Activated T-helper 1 cell treated with anti-CD3 and anti-CD28 coated beads, Interleukin-12 subunit alpha, Interleukin-12 subunit beta, Interleukin-2, Interleukin-4 antibody, amounts not matched to agents 30 ng/mL and 10 ng/mL and 1 ng/mL, durations not matched to agents 14 hours and 24 hours and 36 hours (primary cell): ENCODE results near the gene DDAH2. TPM values are rescaled to one million over a fixed set of nuclear protein-coding genes. Genes with fewer than 3 reads are reported as not detected.

Experiments
- DNase-seq: peaks from one replicate; pipeline ENCODE4 v3.0.0; 2021; ENCODE audit warnings: low spot score
- H3K27ac Mint-ChIP-seq: one replicate; pipeline ENCODE4 v1.8.0; 2021; ENCODE audit warnings: mild to moderate bottlenecking, mixed read lengths
- H3K27me3 Mint-ChIP-seq: one replicate; pipeline ENCODE4 v1.8.0; 2022; ENCODE audit warnings: mild to moderate bottlenecking, moderate library complexity, mixed read lengths; ENCODE audit not compliant: insufficient read depth
- H3K36me3 Mint-ChIP-seq: one replicate; pipeline ENCODE4 v1.8.0; 2021; ENCODE audit warnings: low read depth, mixed read lengths
- H3K4me1 Mint-ChIP-seq: one replicate; pipeline ENCODE4 v1.8.0; 2021; ENCODE audit warnings: low read depth, mixed read lengths
- H3K4me3 Mint-ChIP-seq: one replicate; pipeline ENCODE4 v1.8.0; 2021; ENCODE audit warnings: mild to moderate bottlenecking, moderate library complexity, mixed read lengths
- H3K9me3 Mint-ChIP-seq: one replicate; pipeline ENCODE4 v1.8.0; 2021; ENCODE audit warnings: mixed read lengths
- intact Hi-C: fragments of 100-400 bp; cut with micrococcal nuclease; formaldehyde crosslinking; loops from one replicate; pipeline ENCODE4 v1.15.1; 2024
- total RNA-seq: library from RNA; stranded (reverse); gene quantifications from 2 replicates; pipeline ENCODE4 v1.2.3, GENCODE V29; 2022

The DDAH2 gene
- total RNA-seq, 1 donor from 2014 or later: 4.9 TPM

DNA sequence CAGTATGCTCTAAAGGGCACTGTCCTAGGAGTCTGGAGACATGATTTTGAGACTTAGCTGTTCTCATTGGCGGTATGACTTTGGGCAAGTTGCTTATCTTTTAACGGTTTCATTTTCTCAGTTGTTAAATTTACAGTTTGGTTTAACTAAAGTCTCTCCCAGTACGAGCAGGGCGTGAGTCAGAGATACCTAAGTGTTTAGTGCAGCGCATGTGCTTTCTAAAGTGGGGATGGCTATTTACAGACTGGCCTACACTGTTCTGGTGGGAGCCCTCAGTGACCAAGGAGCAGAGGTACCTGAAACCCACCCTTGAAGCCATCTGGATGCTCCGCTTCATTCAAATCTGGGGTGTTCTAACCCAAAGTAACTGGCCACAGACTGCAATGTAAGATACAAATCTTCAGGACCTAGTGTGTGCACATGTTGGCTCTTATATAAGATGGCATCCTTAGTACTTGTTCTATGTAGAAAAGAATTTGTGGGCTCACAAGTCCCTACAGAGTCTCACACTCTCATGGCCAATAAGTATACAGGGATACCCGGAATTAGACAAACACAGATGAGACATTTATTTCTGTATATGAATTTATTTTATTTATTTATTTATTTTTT lies 21.4 kb upstream of the DDAH2 start:
- Mint-ChIP-seq H3K27me3 (no peaks in the 10 kb centered on the region), H3K36me3 (peaks cover 18% of the 10 kb centered on the region), H3K27ac (no peak overlapping the region)

GRCh38 chr6:31749301-31750036 lies 20.4 kb upstream of the DDAH2 start:
- Mint-ChIP-seq H3K4me3 (no peak overlapping the region), H3K27ac (no peak overlapping the region), H3K4me1 (peaks cover 6% of the 10 kb centered on the region), H3K27me3 (no peaks in the 10 kb centered on the region), H3K9me3 (no peaks in the 10 kb centered on the region), H3K36me3 (peaks cover 23% of the 10 kb centered on the region)
- no peak for DNase-seq
- intact Hi-C loops: no loop called here

More for the DNA sequence above, 21.4 kb upstream of the DDAH2 start:
- no peak for DNase-seq
- intact Hi-C loops: no loop called here
- H3K9me3 Mint-ChIP-seq: no peaks in the 10 kb centered on the region
- no peak overlapping the region for H3K4me3 Mint-ChIP-seq
- H3K4me1 Mint-ChIP-seq: peaks cover 5% of the 10 kb centered on the region

DNA sequence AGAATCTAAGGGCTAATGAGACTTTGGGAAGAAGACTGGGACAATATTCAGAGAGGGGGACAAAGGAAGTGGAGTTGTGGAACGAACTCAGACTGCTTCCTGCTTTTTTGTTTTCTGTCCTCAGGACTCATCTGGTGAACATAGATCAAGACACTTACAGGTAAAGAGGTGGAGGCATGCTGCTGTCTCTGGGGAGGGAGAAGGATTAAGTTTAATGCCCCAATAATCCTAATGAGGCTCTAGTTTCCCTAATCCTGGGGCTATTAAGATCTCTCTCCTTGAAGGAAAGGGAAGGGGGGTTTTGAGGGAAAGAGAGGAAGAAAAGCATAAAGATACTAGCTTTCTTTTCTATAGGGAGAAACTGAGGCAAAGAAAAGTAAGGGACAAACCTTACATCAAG lies 15.3 kb upstream of the DDAH2 start:
- peaks cover 32% of the 10 kb centered on the region for H3K4me1 Mint-ChIP-seq
- no peak for DNase-seq
- H3K27ac Mint-ChIP-seq: peak overlapping the region; percentile 57
- peaks cover 35% of the 10 kb centered on the region for H3K36me3 Mint-ChIP-seq
- H3K4me3 Mint-ChIP-seq: no peak overlapping the region
- intact Hi-C loops: no loop called here
- no peaks in the 10 kb centered on the region for H3K27me3 Mint-ChIP-seq
- no peaks in the 10 kb centered on the region for H3K9me3 Mint-ChIP-seq

DNA sequence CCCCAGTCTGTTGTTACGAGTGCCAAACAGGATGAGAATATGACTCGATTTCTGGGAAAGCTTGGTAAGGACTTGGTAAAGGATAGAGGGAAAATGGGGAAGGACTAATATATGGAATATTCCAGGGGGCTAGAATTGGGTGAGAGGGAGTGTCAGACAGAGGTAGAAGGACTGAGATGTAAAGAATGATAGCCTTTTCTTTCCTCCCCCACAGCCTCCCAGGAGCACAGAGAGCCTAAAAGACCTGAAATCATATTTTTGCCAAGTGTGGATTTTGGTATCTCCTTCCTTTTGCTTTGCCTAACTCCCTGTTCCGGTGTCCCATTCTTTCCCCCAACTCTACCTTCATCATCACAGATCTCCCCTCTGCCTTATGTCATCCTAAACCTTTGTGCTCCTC lies 13.8 kb upstream of the DDAH2 start:
- Mint-ChIP-seq H3K4me3 (peak overlapping the region; percentile 13), H3K4me1 (peaks cover 47% of the 10 kb centered on the region), H3K9me3 (no peaks in the 10 kb centered on the region), H3K27me3 (no peaks in the 10 kb centered on the region), H3K27ac (no peak overlapping the region), H3K36me3 (peaks cover 32% of the 10 kb centered on the region)
- DNase-seq: no peak
- intact Hi-C loops: no loop called here

- intact Hi-C loops: no loop called here
- peaks cover 29% of the 10 kb centered on the region for H3K36me3 Mint-ChIP-seq
- no peak overlapping the region for H3K27ac Mint-ChIP-seq
- no peaks in the 10 kb centered on the region for H3K27me3 Mint-ChIP-seq
- DNase-seq: no peak
- H3K9me3 Mint-ChIP-seq: no peaks in the 10 kb centered on the region
- H3K4me1 Mint-ChIP-seq: peaks cover 58% of the 10 kb centered on the region
- H3K4me3 Mint-ChIP-seq: peak overlapping the region; percentile 90
Observed at GRCh38 chr6:31741815-31742214, 12.7 kb upstream of the DDAH2 start.

DNA sequence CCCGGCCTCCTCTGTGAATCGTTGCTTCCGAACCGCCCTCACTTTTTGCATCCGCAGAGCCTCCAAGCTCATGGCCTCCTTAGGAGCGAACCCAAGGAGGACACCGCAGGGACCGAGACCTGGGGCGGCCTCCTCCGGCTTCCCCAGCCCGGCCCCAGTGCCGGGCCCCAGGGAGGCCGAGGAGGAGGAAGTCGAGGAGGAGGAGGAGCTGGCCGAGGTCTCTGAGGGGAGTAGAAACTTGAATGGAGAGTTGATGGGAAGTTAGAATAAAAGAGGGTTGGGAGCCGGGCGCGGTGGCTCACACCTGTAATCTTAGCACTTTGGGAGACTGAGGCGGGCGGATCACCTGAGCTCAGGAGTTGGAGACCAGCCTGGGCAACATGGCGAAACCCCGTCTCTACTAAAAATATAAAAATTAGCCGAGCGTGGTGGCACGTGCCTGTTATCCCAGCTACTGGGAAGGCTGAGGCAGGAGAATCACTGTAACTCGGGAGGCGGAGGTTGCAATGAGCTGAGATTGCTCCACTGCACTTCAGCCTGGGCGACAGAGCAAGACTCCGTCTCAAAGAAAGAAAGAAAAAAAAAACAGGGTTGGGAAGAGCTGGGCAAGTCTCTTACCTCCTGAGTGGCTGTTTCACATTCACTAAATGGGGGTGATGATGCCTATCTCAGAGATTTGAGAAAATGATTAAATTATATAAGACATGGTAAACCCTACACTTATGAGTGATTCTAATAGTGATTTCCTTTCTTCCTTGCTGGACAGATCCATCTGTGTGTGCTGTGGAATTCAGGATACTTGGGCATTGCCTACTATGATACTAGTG lies 11.5 kb upstream of the DDAH2 start:
- Mint-ChIP-seq H3K9me3 (no peaks in the 10 kb centered on the region), H3K36me3 (peaks cover 30% of the 10 kb centered on the region), H3K27me3 (peaks cover 3% of the 10 kb centered on the region), H3K4me3 (peak overlapping the region; percentile 90), H3K4me1 (peaks cover 61% of the 10 kb centered on the region), H3K27ac (peak overlapping the region; percentile 99)
- no peak for DNase-seq
- intact Hi-C loops: no loop called here

DNA sequence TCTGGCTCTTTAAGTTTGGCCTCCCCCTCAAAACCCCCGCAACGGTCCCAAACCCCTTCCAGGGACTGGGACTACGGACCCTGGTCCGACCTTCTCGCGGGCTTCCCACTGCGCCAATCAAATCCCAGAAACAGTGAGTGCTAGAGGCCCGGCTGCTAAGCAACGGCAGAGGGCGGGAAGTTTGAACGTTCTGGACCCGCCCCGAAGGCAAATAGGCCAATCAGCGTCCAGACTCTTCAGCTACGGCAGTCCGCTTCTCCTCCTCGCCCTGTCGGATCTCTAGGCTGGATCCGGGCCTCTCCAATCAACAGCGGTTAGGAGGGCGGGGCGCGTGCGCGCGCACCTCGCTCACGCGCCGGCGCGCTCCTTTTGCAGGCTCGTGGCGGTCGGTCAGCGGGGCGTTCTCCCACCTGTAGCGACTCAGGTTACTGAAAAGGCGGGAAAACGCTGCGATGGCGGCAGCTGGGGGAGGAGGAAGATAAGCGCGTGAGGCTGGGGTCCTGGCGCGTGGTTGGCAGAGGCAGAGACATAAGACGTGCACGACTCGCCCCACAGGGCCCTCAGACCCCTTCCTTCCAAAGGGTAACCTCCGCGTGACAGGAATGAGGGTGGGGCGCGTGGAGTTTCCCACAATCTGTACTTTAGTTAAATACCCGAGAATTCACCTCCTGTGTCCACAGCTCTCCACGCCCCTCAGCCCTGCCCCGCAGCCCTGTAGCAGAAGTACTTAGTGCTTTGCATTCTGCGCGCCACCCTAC lies 10.7 kb upstream of the DDAH2 start, which contains the start of gene MSH5:
Gene MSH5 (plus strand): TSS at position 367 of the 758 bp plus-strand sequence. CDS start 462 bp downstream, outside the sequence.
- H3K4me1 Mint-ChIP-seq: peaks cover 64% of the 10 kb centered on the region
- H3K4me3 Mint-ChIP-seq: peak within 1 kb of the TSS; percentile 98
- peaks cover 3% of the 10 kb centered on the region for H3K27me3 Mint-ChIP-seq

GRCh38 chr6:31737991-31738979 lies 9.2 kb upstream of the DDAH2 start:
- H3K27ac Mint-ChIP-seq: peak overlapping the region; percentile 99
- peaks cover 41% of the 10 kb centered on the region for H3K36me3 Mint-ChIP-seq
- peaks cover 3% of the 10 kb centered on the region for H3K27me3 Mint-ChIP-seq
- no peaks in the 10 kb centered on the region for H3K9me3 Mint-ChIP-seq
- DNase-seq: peak; percentile 70
- intact Hi-C loops: loop anchor here (1.0 to 5.0 kb wide), 6 partner anchors 9 to 191 kb away; partner anchors contain the start of genes ATP6V1G2, DDAH2, HSPA1B and LTA
- H3K4me1 Mint-ChIP-seq: peaks cover 73% of the 10 kb centered on the region
- peak overlapping the region; percentile 98 for H3K4me3 Mint-ChIP-seq

More for the DNA sequence above, 10.7 kb upstream of the DDAH2 start, which contains the start of gene MSH5:
- Mint-ChIP-seq H3K36me3 (peaks cover 31% of the 10 kb centered on the region), H3K9me3 (no peaks in the 10 kb centered on the region), H3K27ac (peak within 1 kb of the TSS; percentile 99)
- intact Hi-C loops: loop anchor here (1.0 to 5.0 kb wide), 9 partner anchors 55 to 438 kb away; partner anchors contain the start of genes ATP6V1G2, HSPA1B, LTA and NFKBIL1
- DNase-seq: peak; percentile 97

- peak overlapping the region; percentile 99 for H3K27ac Mint-ChIP-seq
- peaks cover 3% of the 10 kb centered on the region for H3K27me3 Mint-ChIP-seq
- intact Hi-C loops: loop anchor here (5.0 kb wide), 1 partner anchor 165 kb away; the partner anchor contains the start of gene LTA
- peak overlapping the region; percentile 98 for H3K4me3 Mint-ChIP-seq
- no peaks in the 10 kb centered on the region for H3K9me3 Mint-ChIP-seq
- no peak for DNase-seq
- H3K4me1 Mint-ChIP-seq: peaks cover 66% of the 10 kb centered on the region
- H3K36me3 Mint-ChIP-seq: peaks cover 36% of the 10 kb centered on the region
Observed at GRCh38 chr6:31737315-31737990, 8.4 kb upstream of the DDAH2 start.

GRCh38 chr6:31736768-31737314 lies 7.7 kb upstream of the DDAH2 start:
- no peak for DNase-seq
- Mint-ChIP-seq H3K36me3 (peaks cover 35% of the 10 kb centered on the region), H3K27ac (peak overlapping the region; percentile 99), H3K4me1 (peaks cover 66% of the 10 kb centered on the region), H3K27me3 (peaks cover 3% of the 10 kb centered on the region), H3K4me3 (peak overlapping the region; percentile 98), H3K9me3 (no peaks in the 10 kb centered on the region)
- intact Hi-C loops: loop anchor here (1.0 to 5.0 kb wide), 3 partner anchors 34 to 165 kb away; partner anchors contain the start of genes ABHD16A, LSM2 and LTA
